H9 (cell line): ENCODE results near the gene ST14. TPM values are rescaled to one million over a fixed set of nuclear protein-coding genes. Genes with fewer than 3 reads are reported as not detected.

Experiments used
- DNase-seq: peaks from one replicate; pipeline ENCODE4 v3.0.0-alpha.2; 2017
- H2AFZ ChIP-seq: one replicate; pipeline ENCODE4 v1.6.1; 2013; ENCODE audit warnings: mild to moderate bottlenecking, low read length, control low read depth, moderate library complexity
- H2AK5ac ChIP-seq: 2 replicates; pipeline ENCODE4 v1.6.1; 2013; ENCODE audit warnings: low read length, control low read depth, mixed read lengths; ENCODE audit not compliant: insufficient read length
- H2BK120ac ChIP-seq: one replicate; pipeline ENCODE4 v1.6.1; 2013; ENCODE audit warnings: low read depth, mild to moderate bottlenecking, low read length, control low read depth, inconsistent platforms; ENCODE audit not compliant: poor library complexity, severe bottlenecking
- H2BK12ac ChIP-seq: 2 replicates; pipeline ENCODE4 v1.6.1; 2013; ENCODE audit warnings: low read length, control low read depth, mixed read lengths, low read depth; ENCODE audit not compliant: insufficient read length
- H2BK15ac ChIP-seq: 2 replicates; pipeline ENCODE4 v1.6.1; 2013; ENCODE audit warnings: low read depth, low read length, control low read depth
- H2BK20ac ChIP-seq: one replicate; pipeline ENCODE4 v1.6.1; 2013; ENCODE audit warnings: low read depth, mild to moderate bottlenecking, low read length, control low read depth, inconsistent platforms; ENCODE audit not compliant: poor library complexity, severe bottlenecking
- H2BK5ac ChIP-seq: 2 replicates; pipeline ENCODE4 v1.6.1; 2013; ENCODE audit warnings: low read length, control low read depth, mixed read lengths; ENCODE audit not compliant: insufficient read length
- H3K14ac ChIP-seq: 2 replicates; pipeline ENCODE4 v1.6.1; 2013; ENCODE audit warnings: low read length, control low read depth; ENCODE audit not compliant: insufficient read depth
- H3K18ac ChIP-seq: 2 replicates; pipeline ENCODE4 v1.6.1; 2013; ENCODE audit warnings: low read depth, mild to moderate bottlenecking, mixed read lengths, low read length, control low read depth; ENCODE audit not compliant: insufficient read length
- H3K23ac ChIP-seq: 2 replicates; pipeline ENCODE4 v1.6.1; 2013; ENCODE audit warnings: low read length, control low read depth, mixed read lengths, low read depth; ENCODE audit not compliant: insufficient read length
- H3K23me2 ChIP-seq: 2 replicates; pipeline ENCODE4 v1.6.1; 2013; ENCODE audit warnings: low read depth, mild to moderate bottlenecking, mixed read lengths, low read length, control low read depth; ENCODE audit not compliant: insufficient read length, poor library complexity, severe bottlenecking
- H3K27ac ChIP-seq: 2 replicates; pipeline ENCODE4 v1.5.1; 2013; ENCODE audit warnings: low read length, control low read depth, mixed read lengths, low read depth; ENCODE audit not compliant: insufficient read length
- H3K27me3 ChIP-seq: 2 replicates; pipeline ENCODE4 v1.6.1; 2013; ENCODE audit warnings: low read length, control low read depth, inconsistent platforms; ENCODE audit not compliant: insufficient read depth
- H3K4ac ChIP-seq: 2 replicates; pipeline ENCODE4 v1.6.1; 2013; ENCODE audit warnings: low read depth, mild to moderate bottlenecking, control low read depth, inconsistent platforms, low read length, moderate library complexity
- H3K4me1 ChIP-seq: 2 replicates; pipeline ENCODE4 v1.6.1; 2013; ENCODE audit warnings: low read length, control low read depth, inconsistent platforms; ENCODE audit not compliant: insufficient read depth
- H3K4me2 ChIP-seq: 2 replicates; pipeline ENCODE4 v1.6.1; 2013; ENCODE audit warnings: low read length, control low read depth, mixed read lengths; ENCODE audit not compliant: insufficient read length, insufficient read depth
- H3K56ac ChIP-seq: 2 replicates; pipeline ENCODE4 v1.6.1; 2013; ENCODE audit warnings: low read depth, mild to moderate bottlenecking, mixed read lengths, low read length, control low read depth; ENCODE audit not compliant: insufficient read length
- H3K79me1 ChIP-seq: 2 replicates; pipeline ENCODE4 v1.6.1; 2013; ENCODE audit warnings: low read depth, mild to moderate bottlenecking, moderate library complexity, low read length, control low read depth, inconsistent platforms; ENCODE audit not compliant: insufficient read depth, poor library complexity, severe bottlenecking
- H3K79me2 ChIP-seq: 2 replicates; pipeline ENCODE4 v1.6.1; 2013; ENCODE audit warnings: low read length, control low read depth, inconsistent platforms; ENCODE audit not compliant: insufficient read depth
- H3K9ac ChIP-seq: 2 replicates; pipeline ENCODE4 v1.6.1; 2013; ENCODE audit warnings: low read length, control low read depth, mixed read lengths; ENCODE audit not compliant: insufficient read length; ENCODE audit errors: extremely low read depth
- H3K9me3 ChIP-seq: one replicate; pipeline ENCODE4 v1.6.1; 2013; ENCODE audit warnings: low read depth, low read length, inconsistent platforms; ENCODE audit not compliant: control insufficient read depth
- H3T11ph ChIP-seq: one replicate; pipeline ENCODE4 v1.6.1; 2013; ENCODE audit warnings: mild to moderate bottlenecking, low read length, control low read depth, inconsistent platforms
- H4K20me1 ChIP-seq: one replicate; pipeline ENCODE4 v1.6.1; 2013; ENCODE audit not compliant: control insufficient read depth, insufficient read length, insufficient read depth
- H4K5ac ChIP-seq: 2 replicates; pipeline ENCODE4 v1.6.1; 2013; ENCODE audit warnings: low read depth, mild to moderate bottlenecking, mixed read lengths, low read length, control low read depth; ENCODE audit not compliant: insufficient read length
- H4K8ac ChIP-seq: replicated peaks from 2 replicates; pipeline ENCODE4 v1.6.1; 2013; ENCODE audit warnings: low read length, control low read depth, mixed read lengths, low read depth; ENCODE audit not compliant: insufficient read length
- H4K91ac ChIP-seq: 2 replicates; pipeline ENCODE4 v1.6.1; 2013; ENCODE audit warnings: low read depth, mild to moderate bottlenecking, moderate library complexity, mixed read lengths, low read length, control low read depth; ENCODE audit not compliant: insufficient read length
- H3K27ac Mint-ChIP-seq, 3 experiments: 2 replicates in 2 of 3; 3 replicates in 1 of 3; pipeline ENCODE4 v1.8.0; 2020 to 2021; ENCODE audit warnings: mixed read lengths in 3 of 3, mild to moderate bottlenecking in 1 of 3, moderate library complexity in 1 of 3
- H3K27me3 Mint-ChIP-seq: 2 replicates; pipeline ENCODE4 v1.8.0; 2021; ENCODE audit warnings: low read depth, mild to moderate bottlenecking, moderate library complexity, mixed read lengths
- H3K36me3 Mint-ChIP-seq, 3 experiments: 2 replicates in 2 of 3; 3 replicates in 1 of 3; pipeline ENCODE4 v1.8.0; 2020 to 2021; ENCODE audit warnings: low read depth in 3 of 3, mixed read lengths in 3 of 3; ENCODE audit not compliant: insufficient read depth in 1 of 3
- H3K4me1 Mint-ChIP-seq, 2 experiments: 2 replicates each; pipeline ENCODE4 v1.8.0; 2020; ENCODE audit warnings: mixed read lengths in 2 of 2
- H3K4me3 Mint-ChIP-seq, 2 experiments: 2 replicates in 1 of 2; 3 replicates in 1 of 2; pipeline ENCODE4 v1.8.0; 2020 to 2021; ENCODE audit warnings: mild to moderate bottlenecking in 2 of 2, mixed read lengths in 2 of 2, moderate library complexity in 1 of 2
- H3K9me3 Mint-ChIP-seq, 2 experiments: 2 replicates in 1 of 2; 3 replicates in 1 of 2; pipeline ENCODE4 v1.8.0; 2020; ENCODE audit warnings: mild to moderate bottlenecking in 2 of 2, mixed read lengths in 2 of 2, moderate library complexity in 1 of 2
- WGBS: extraction: QIAGEN DNeasy Blood & Tissue Kit; methylation state at CpG from one replicate; pipeline ENCODE4 v1.1.7; 2013; ENCODE audit warnings: missing lambda C conversion rate, low lambda C conversion rate, mixed read lengths; ENCODE audit not compliant: insufficient read length; ENCODE audit errors: extremely low coverage; 5-methylcytosine and 5-hydroxymethylcytosine counted together
- total RNA-seq: library from RNA; stranded (reverse); gene quantifications from 2 replicates; pipeline ENCODE4 v1.2.1, GENCODE V29; 2021
- TF ChIP-seq, protein P1 (sequence below): fragments of 200-600 bp; sonication (generic); conservative IDR thresholded peaks from 3 replicates; pipeline ENCODE4 v1.8.0; 2021; ENCODE audit warnings: antibody characterized with exemption, mild to moderate bottlenecking

Gene ST14
- total RNA-seq, 1 experiment from 2014 or later = 22.4 TPM

DNA sequence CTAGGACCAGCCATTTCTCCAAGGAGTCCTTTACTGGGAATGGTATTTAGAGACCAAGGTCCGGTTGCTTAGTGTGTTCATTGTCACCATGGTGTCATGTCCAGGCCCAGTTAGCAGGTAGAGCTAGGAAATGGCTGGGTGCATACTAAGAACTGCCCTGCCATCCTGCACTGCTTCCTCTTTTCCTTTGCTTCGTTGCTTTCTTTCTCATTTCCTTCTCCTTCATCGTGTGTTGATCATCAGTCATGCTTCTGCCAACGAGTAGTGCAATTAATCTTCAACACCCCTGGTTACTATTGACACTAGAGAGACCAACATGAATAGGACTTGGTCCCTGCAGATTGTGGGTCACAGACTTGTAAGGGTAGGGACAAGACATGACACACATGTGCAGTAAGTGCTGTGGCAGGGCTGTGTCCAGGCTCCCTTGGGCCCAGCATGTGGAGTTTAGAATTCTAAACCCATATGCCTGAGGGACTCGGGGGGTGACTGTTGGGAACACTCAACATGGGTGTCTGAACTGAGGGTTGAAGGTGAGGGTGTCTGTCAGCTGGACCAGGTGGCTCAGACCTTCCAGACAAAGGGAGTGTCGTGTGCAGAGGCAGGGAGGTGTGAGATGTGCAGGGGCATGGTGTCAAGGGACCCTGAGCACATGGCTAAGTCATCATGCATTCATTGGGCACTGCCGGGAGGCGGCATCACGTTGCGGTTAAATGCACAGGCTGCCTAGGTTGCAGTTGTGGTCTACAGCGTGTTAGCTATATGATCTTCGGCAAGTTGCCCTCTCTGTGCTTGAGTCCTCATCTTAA is 42.6 kb downstream of the ST14 start:
- Histone ChIP-seq H2BK5ac (no peak overlapping the region), H4K8ac (no peak overlapping the region), H3K4me2 (no peak overlapping the region), H4K91ac (no peak overlapping the region), H3K56ac (no peak overlapping the region), H4K20me1 (no peaks in the 10 kb centered on the region), H3K18ac (no peak overlapping the region), H3K9me3 (no peaks in the 10 kb centered on the region), H2AFZ (no peak overlapping the region), H2BK20ac (no peak overlapping the region), H2AK5ac (no peak overlapping the region), H3K27ac (no peak overlapping the region), H2BK12ac (no peak overlapping the region), H3K4ac (no peak overlapping the region), H2BK15ac (no peak overlapping the region), H2BK120ac (no peak overlapping the region), H4K5ac (no peak overlapping the region), H3K23ac (no peak overlapping the region), H3K4me1 (no peaks in the 10 kb centered on the region), H3K14ac (no peak overlapping the region), H3K79me1 (no peaks in the 10 kb centered on the region), H3K79me2 (no peaks in the 10 kb centered on the region), H3T11ph (no peak overlapping the region), H3K23me2 (no peaks in the 10 kb centered on the region), H3K9ac (no peak overlapping the region), H3K27me3 (no peaks in the 10 kb centered on the region)
- Mint-ChIP-seq H3K4me1 (no peaks in the 10 kb centered on the region), H3K36me3 (peaks cover 12 to 21% (median 16%) of the 10 kb centered on the region in 3 experiments), H3K27me3 (no peaks in the 10 kb centered on the region; the same call in 1 of the 2 replicates), H3K9me3 (peaks cover 0 to 4% of the 10 kb centered on the region in 2 experiments; a peak in 1 of 5 replicates), H3K27ac (no peak overlapping the region; a peak in 1 of 7 replicates), H3K4me3 (no peak overlapping the region)
- WGBS = no CpG with 5 or more reads among the region's 12 CpGs
- DNase-seq = no peak
- TF ChIP-seq, protein P1, sequence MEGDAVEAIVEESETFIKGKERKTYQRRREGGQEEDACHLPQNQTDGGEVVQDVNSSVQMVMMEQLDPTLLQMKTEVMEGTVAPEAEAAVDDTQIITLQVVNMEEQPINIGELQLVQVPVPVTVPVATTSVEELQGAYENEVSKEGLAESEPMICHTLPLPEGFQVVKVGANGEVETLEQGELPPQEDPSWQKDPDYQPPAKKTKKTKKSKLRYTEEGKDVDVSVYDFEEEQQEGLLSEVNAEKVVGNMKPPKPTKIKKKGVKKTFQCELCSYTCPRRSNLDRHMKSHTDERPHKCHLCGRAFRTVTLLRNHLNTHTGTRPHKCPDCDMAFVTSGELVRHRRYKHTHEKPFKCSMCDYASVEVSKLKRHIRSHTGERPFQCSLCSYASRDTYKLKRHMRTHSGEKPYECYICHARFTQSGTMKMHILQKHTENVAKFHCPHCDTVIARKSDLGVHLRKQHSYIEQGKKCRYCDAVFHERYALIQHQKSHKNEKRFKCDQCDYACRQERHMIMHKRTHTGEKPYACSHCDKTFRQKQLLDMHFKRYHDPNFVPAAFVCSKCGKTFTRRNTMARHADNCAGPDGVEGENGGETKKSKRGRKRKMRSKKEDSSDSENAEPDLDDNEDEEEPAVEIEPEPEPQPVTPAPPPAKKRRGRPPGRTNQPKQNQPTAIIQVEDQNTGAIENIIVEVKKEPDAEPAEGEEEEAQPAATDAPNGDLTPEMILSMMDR = no peak
